Mesothelial cell of epicardium (in vitro differentiated cells): ENCODE measurements around the gene OSGIN1. TPM values are rescaled to one million over a fixed set of nuclear protein-coding genes. Genes with fewer than 3 reads are reported as not detected.

Experiments
- DNase-seq, 2 experiments: peaks; one replicate each; pipeline ENCODE4 v3.0.0; 2021; ENCODE audit warnings: low spot score in 2 of 2; ENCODE audit not compliant: unreplicated experiment in 2 of 2
- H3K27ac Mint-ChIP-seq: 2 replicates; pipeline ENCODE4 v1.8.0; 2021; ENCODE audit warnings: mixed read lengths
- H3K27me3 Mint-ChIP-seq: 2 replicates; pipeline ENCODE4 v1.8.0; 2021; ENCODE audit warnings: low read depth, mixed read lengths
- H3K36me3 Mint-ChIP-seq: 2 replicates; pipeline ENCODE4 v1.8.0; 2021; ENCODE audit warnings: mixed read lengths
- H3K4me1 Mint-ChIP-seq: 2 replicates; pipeline ENCODE4 v1.8.0; 2021; ENCODE audit warnings: mixed read lengths
- H3K4me3 Mint-ChIP-seq: 2 replicates; pipeline ENCODE4 v1.8.0; 2021; ENCODE audit warnings: mild to moderate bottlenecking, moderate library complexity, mixed read lengths
- H3K9me3 Mint-ChIP-seq: 2 replicates; pipeline ENCODE4 v1.8.0; 2021; ENCODE audit warnings: mixed read lengths
- total RNA-seq: library from RNA; stranded (reverse); gene quantifications from 3 replicates; pipeline ENCODE4 v1.2.1, GENCODE V29; 2021
- TF ChIP-seq, protein P1 (sequence below): fragments of 200-600 bp; sonication (generic); IDR thresholded peaks from one replicate; pipeline ENCODE4 v1.5.0; 2021; ENCODE audit warnings: antibody characterized with exemption; ENCODE audit not compliant: unreplicated experiment

The OSGIN1 gene
- total RNA-seq, 1 donor from 2014 or later, result 2.5 TPM

DNA sequence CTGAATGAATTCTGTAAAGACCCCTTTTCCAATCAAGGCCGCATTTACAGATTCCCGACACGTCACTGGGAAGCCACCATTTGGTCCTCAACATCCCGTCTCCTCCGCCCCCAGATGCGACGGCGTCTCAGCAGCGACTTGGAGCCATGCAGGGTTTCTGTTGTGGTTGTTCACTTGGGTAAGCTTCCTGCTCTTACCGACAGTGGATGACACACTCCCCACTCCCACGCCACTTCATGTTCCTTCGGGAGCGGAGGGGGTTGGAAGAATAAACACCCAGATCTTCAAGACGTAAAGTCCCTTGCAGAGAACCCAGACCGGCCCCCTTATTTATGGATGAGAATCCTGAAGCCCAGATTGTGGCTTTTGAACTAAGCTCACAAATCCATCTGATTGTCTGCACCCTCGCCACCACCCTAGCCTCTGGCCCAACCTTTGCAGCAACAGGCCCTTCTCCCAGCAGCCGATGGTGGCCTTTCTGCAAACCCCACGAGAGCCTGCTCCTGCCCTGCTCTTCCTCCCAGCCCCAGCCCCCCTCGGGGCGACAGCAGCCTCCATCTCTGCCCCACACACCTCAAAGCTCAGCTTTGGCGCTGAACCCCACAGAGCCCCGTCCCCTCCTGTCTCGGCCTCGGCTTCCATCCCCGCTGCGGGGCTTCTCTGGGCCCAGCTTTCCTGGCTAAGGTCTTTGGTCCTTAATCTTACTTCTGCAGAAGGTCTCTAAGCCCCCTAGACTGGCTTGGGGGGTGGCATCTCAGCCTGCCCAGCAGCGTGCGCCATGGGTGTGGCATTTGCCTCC lies 19.0 kb upstream of the OSGIN1 start:
- TF ChIP-seq, protein P1, sequence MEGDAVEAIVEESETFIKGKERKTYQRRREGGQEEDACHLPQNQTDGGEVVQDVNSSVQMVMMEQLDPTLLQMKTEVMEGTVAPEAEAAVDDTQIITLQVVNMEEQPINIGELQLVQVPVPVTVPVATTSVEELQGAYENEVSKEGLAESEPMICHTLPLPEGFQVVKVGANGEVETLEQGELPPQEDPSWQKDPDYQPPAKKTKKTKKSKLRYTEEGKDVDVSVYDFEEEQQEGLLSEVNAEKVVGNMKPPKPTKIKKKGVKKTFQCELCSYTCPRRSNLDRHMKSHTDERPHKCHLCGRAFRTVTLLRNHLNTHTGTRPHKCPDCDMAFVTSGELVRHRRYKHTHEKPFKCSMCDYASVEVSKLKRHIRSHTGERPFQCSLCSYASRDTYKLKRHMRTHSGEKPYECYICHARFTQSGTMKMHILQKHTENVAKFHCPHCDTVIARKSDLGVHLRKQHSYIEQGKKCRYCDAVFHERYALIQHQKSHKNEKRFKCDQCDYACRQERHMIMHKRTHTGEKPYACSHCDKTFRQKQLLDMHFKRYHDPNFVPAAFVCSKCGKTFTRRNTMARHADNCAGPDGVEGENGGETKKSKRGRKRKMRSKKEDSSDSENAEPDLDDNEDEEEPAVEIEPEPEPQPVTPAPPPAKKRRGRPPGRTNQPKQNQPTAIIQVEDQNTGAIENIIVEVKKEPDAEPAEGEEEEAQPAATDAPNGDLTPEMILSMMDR, result no peak
- Mint-ChIP-seq H3K36me3 (no peaks in the 10 kb centered on the region), H3K4me3 (no peak overlapping the region), H3K9me3 (no peaks in the 10 kb centered on the region), H3K4me1 (peaks cover 9% of the 10 kb centered on the region), H3K27me3 (no peaks in the 10 kb centered on the region), H3K27ac (no peak overlapping the region)
- DNase-seq, result no peak

DNA sequence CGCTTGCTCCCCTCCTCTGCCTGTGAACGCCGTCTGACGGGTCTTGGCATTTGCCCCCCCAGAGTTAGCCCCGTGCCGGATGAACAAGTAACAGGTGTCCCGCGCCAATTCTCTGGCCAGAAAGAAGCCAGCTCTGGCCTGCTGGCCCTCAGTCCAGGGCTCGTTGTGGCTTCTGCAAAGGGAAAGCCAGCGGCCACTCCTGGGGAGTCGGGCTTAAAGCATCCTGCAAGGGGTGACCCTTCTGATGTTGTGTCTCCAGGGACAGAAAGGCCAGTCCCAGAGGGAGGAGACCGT lies 18.4 kb upstream of the OSGIN1 start:
- H3K27ac Mint-ChIP-seq, result no peak overlapping the region
- DNase-seq, result no peak
- no peaks in the 10 kb centered on the region for H3K27me3 Mint-ChIP-seq
- no peaks in the 10 kb centered on the region for H3K36me3 Mint-ChIP-seq
- peaks cover 4% of the 10 kb centered on the region for H3K9me3 Mint-ChIP-seq
- no peak overlapping the region for H3K4me3 Mint-ChIP-seq
- TF ChIP-seq, protein P1, result no peak
- peaks cover 9% of the 10 kb centered on the region for H3K4me1 Mint-ChIP-seq

DNA sequence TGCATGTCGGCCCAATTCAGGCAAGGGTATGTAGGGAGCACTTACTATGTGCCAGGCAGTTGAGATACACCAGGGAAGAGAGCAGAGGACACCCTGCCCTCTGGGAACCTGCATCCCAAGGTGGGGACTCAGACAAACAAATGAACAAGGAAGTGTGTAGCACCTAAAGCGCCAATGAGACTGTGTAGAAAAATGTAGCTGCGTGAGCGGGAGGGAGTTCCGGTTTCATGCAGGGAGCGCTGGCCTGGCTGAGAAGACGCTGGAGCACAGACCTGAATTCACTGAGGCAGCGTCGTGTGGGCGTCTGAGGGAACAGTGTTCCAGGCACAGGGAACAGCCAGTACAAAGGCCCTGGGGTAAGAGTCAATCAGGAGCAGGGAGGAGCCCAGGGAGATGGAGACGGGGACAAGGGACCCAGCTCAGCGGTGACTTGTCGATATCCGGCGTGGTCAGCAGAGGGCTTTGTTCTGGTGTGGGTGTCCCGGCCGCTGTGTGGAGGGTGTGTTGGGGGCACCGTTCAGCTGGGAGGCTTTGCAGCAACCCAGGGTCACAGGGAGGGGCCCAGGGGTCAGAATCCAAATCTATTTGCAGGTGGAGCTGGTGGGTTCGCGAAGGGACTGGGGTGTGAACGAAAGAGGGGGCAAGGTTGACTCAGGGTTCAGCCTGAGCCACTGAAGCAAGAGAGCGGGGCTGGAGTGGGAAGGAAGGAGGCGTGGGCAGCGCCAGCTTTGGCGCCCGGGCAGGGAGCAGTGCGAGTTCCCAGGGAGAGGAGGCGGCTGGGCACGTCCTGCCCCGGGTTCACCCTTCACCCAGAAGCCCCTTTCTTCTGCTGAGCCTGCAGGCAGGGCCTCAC lies 17.8 kb upstream of the OSGIN1 start:
- Mint-ChIP-seq H3K4me3 (no peak overlapping the region), H3K27me3 (no peaks in the 10 kb centered on the region), H3K9me3 (peaks cover 4% of the 10 kb centered on the region), H3K27ac (no peak overlapping the region), H3K36me3 (no peaks in the 10 kb centered on the region), H3K4me1 (peaks cover 9% of the 10 kb centered on the region)
- no peak for DNase-seq
- TF ChIP-seq, protein P1, result no peak

DNA sequence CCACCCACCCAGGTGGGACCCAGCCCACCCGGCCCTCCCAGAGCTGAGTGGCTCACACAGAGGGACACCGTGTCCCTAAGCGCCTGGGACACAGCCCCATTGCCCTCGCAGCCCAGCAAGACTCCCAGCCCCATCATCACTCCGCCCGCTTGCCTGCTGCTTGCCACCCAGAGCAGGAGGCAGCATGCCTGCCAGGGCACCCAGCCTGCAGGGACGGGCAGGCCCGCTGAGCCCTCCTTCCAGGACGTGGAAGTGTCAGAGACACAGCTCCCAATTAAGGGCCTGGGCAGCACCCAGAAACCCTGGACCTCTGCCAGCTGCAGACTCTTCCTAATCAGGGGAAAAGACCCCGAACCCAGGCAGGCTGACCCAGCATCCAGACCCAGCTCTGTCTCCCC lies 17.2 kb upstream of the OSGIN1 start:
- no peaks in the 10 kb centered on the region for H3K36me3 Mint-ChIP-seq
- peaks cover 4% of the 10 kb centered on the region for H3K9me3 Mint-ChIP-seq
- no peak overlapping the region for H3K27ac Mint-ChIP-seq
- DNase-seq, result no peak
- TF ChIP-seq, protein P1, result no peak
- no peak overlapping the region for H3K4me3 Mint-ChIP-seq
- H3K27me3 Mint-ChIP-seq, result no peaks in the 10 kb centered on the region
- H3K4me1 Mint-ChIP-seq, result peaks cover 9% of the 10 kb centered on the region

DNA sequence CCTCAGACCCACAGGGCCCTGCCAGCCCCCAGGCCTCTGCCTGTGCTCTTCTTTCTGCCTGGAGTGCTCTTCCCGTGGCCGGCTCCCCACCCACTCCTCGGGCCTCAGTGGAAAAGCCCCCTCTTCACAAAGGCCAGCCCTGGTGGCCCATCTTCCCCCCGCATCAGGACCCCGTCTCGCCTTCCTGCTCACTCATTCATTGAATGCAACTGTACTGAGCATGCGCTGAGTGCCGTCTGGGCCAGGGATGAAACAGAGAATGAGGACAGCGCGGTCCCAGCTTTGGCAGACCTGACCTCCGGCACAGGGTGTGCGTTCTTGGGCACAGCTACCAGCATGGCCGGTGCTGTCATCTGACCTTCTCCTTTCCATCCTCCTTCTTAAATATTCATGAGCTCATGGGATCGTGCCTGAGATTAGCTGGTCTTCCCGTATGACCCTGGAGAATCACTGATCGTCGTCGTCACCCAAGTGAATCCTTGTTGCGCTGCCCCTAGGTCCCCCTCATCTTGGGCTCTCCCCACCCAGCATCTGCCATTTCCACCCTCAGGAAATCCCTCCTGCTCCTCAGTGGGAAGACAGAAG lies 16.4 kb upstream of the OSGIN1 start:
- Mint-ChIP-seq H3K27ac (no peak overlapping the region), H3K36me3 (no peaks in the 10 kb centered on the region), H3K9me3 (peaks cover 4% of the 10 kb centered on the region), H3K4me3 (no peak overlapping the region), H3K4me1 (peaks cover 9% of the 10 kb centered on the region), H3K27me3 (no peaks in the 10 kb centered on the region)
- TF ChIP-seq, protein P1, result no peak
- no peak for DNase-seq
